Spleen (tissue), 7 donors: ENCODE data around the gene CRYAA.
"Not testable (repeated sequence)": the region's sequence is repeated elsewhere in the genome, so short reads cannot be mapped to it uniquely, and the experiment has no call there.

Source experiments
- CTCF ChIP-seq, 11 experiments: fragments of 200-600 bp in 7 of 11; fragments of 450-650 bp in 4 of 11; sonication (generic) in 4 of 11; IDR thresholded peaks in 8 of 11; conservative IDR thresholded peaks in 3 of 11; 1 replicate in 7 of 11; 2 replicates in 4 of 11; pipeline versions ENCODE4 v1.4.0 to v1.8.0; 2016 to 2021; ENCODE audit warnings: antibody characterized with exemption in 11 of 11, inconsistent platforms in 4 of 11, mild to moderate bottlenecking in 1 of 11
- POLR2A ChIP-seq, 3 donors: fragments of 450-650 bp; IDR thresholded peaks; one replicate each; pipeline ENCODE4 v1.5.1; 2017; ENCODE audit warnings: antibody characterized with exemption in 3 of 3, mild to moderate bottlenecking in 1 of 3
- POLR2AphosphoS5 ChIP-seq, 3 donors: sonication (generic); formaldehyde crosslinking; IDR thresholded peaks; one replicate each; pipeline ENCODE4 v1.5.1; 2017; ENCODE audit warnings: antibody characterized with exemption in 3 of 3
- donor health status: DM: no; HTN: no; CAD: no; lungs with moderate emphysema.
- donor health status: DM: no; HTN: no; CAD: no.
- donor health status: DM: no; HTN: no; CAD: no.

GRCh38 chr21:43164823-43165222, 4.0 kb upstream of the CRYAA start:
- not testable (repeated sequence) for TF ChIP-seq CTCF (IDR thresholded peaks at IDR 0.05 in 8 of 11, conservative IDR thresholded peaks at IDR 0.05 in 3 of 11); POLR2A (IDR thresholded peaks at IDR 0.05); POLR2AphosphoS5 (IDR thresholded peaks at IDR 0.05)
